DMS114 treated with DMSO at 0.1 percent for 48 hours (cell line): Measurements from ENCODE around the gene KCTD21.

ENCODE experiments used
- DNase-seq: peaks from one replicate; lab custom pipeline; 2025; ENCODE audit not compliant: unreplicated experiment; lab: John Stamatoyannopoulos, UW

KCTD21 gene

GRCh38 chr11:78219493-78220217 lies 31.2 kb upstream of the KCTD21 start:
- DNase-seq: no peak

- no peak for DNase-seq
These were observed 30.5 kb upstream of the KCTD21 start for GRCh38 chr11:78218707-78219492.

- DNase-seq: no peak
These were observed 29.5 kb upstream of the KCTD21 start for GRCh38 chr11:78217650-78218541.

GRCh38 chr11:78216571-78217287 lies 28.3 kb upstream of the KCTD21 start:
- DNase-seq: no peak

GRCh38 chr11:78216021-78216420 lies 27.6 kb upstream of the KCTD21 start:
- DNase-seq: no peak

- no peak for DNase-seq
These were observed 26.1 kb upstream of the KCTD21 start for GRCh38 chr11:78214331-78215194.

- DNase-seq: no peak
These were observed 25.3 kb upstream of the KCTD21 start for GRCh38 chr11:78213526-78214330.

GRCh38 chr11:78212586-78213371 lies 24.4 kb upstream of the KCTD21 start:
- DNase-seq: no peak

- DNase-seq: no peak
These were observed 23.1 kb upstream of the KCTD21 start for GRCh38 chr11:78211565-78211964.

- no peak for DNase-seq
These were observed 21.7 kb upstream of the KCTD21 start for GRCh38 chr11:78210000-78210608.

- no peak for DNase-seq
These were observed 21.1 kb upstream of the KCTD21 start for GRCh38 chr11:78209478-78209877.

GRCh38 chr11:78208257-78209165 lies 20.1 kb upstream of the KCTD21 start:
- DNase-seq: no peak

- no peak for DNase-seq
These were observed 19.3 kb upstream of the KCTD21 start for GRCh38 chr11:78207532-78208256.

GRCh38 chr11:78205691-78206090 lies 17.3 kb upstream of the KCTD21 start:
- DNase-seq: no peak

GRCh38 chr11:78205256-78205655 lies 16.8 kb upstream of the KCTD21 start:
- no peak for DNase-seq

GRCh38 chr11:78203184-78203583 lies 14.8 kb upstream of the KCTD21 start:
- no peak for DNase-seq
